HG03095 (cell line): ENCODE results near the gene FLYWCH2.

Experiments
- ATAC-seq: cut with Tn5 transposase; IDR thresholded peaks from one replicate; pipeline ENCODE4 v1.9.1; 2021; ENCODE audit warnings: moderate library complexity; ENCODE audit not compliant: unreplicated experiment

The FLYWCH2 gene

DNA sequence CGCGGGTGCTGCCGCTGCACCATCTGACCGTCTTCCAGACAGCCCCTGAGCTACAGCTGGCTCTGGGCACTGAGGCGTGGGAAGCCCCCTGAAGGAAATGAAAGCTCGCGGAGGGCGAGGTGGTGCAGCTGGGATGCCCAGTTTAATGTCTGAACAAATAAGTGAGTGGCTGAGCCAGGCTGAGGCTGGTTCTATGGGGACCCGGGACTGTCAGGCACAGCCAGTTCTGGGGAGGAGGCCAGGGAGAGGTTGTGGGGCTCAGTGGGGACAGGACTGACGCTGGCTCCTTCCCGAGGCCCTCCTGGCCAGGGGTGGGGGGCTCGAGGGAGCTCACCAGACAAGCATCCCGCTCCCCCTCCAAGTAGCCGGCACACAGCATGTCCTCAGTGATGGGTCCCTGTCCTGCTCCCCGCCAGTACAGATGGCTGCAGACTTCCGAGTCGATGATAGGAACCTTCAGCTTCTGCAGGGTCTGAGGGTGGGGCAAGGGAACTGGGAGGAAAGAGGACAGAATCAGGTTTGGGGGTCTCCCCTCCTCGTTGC, 29.4 kb upstream of the FLYWCH2 start:
- ATAC-seq: no peak

DNA sequence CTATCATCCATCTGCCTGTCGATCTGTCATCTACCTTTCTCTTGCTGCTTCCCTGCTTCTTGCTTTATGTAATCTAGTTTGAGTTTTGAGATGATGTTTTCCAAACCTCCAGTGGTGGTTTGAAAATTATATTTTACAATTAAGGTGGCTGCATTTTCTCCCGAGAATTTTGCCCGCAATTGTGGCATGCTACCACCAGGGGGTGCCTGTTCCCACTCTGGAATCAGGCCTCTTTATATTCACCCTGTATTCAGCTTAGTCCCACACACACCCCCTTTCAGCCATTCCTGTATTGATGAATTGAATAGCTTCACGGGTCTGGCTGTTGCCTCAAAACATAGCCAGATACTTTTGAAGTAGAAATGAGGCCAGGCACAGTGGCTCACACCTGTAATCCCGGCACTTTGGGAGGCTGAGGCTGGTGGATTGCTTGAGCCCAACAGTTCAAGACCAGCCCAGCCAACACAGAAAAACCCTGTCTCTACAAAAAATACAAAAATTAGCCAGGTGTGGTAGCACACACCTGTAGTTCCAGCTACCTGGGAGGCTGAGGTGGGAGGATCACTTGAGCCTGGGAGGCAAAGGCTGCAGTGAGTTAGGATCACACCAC, 28.2 kb upstream of the FLYWCH2 start:
- no peak for ATAC-seq

DNA sequence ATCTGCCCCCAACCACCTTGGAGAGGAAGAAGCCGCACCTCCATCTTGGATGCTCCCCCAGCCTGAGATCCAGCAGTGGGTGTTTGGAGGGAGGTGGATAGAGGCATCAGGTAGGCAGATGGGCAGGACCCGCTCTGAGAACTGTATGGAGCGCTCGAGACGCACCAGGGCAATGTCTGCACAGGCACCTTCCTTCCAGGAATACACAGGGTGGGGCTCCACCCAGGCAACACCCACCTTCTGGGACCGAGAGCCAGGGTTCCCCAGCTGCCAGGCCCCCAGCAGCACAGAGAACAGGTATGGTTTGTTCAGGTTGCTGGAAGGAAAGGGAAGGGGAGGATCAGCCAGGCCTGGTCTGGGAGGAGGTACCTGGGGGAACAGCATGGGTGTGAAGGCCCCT, 27.5 kb upstream of the FLYWCH2 start:
- no peak for ATAC-seq

DNA sequence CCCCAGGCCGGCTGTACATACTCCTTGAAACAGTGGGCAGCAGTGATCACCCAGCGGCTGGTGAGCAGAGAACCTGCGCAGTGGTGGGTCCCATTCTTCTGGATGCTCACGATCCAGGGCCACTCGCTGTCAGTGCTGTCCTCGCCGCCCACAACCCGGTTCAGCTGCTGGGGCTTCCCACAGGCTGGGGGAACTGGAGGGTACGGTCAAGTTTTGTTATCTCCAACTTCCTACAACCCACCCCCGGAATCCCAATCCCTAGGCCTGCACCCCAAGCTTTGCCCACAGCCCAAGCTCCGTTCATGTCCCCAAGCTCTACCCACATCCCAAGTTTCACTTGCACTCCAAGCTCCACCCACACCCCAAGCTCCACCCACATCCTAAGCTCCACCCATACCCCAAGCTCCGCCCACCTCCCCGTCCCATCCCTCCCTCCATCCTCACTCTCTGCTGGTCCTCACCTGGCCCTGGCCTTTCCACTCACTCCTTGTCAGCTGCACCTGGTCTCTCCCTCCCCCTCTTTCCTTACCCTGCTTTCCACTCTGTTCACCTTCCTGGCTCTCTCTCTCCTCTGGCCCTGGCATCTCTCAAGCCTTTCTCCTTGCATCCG, 26.8 kb upstream of the FLYWCH2 start:
- ATAC-seq: no peak

DNA sequence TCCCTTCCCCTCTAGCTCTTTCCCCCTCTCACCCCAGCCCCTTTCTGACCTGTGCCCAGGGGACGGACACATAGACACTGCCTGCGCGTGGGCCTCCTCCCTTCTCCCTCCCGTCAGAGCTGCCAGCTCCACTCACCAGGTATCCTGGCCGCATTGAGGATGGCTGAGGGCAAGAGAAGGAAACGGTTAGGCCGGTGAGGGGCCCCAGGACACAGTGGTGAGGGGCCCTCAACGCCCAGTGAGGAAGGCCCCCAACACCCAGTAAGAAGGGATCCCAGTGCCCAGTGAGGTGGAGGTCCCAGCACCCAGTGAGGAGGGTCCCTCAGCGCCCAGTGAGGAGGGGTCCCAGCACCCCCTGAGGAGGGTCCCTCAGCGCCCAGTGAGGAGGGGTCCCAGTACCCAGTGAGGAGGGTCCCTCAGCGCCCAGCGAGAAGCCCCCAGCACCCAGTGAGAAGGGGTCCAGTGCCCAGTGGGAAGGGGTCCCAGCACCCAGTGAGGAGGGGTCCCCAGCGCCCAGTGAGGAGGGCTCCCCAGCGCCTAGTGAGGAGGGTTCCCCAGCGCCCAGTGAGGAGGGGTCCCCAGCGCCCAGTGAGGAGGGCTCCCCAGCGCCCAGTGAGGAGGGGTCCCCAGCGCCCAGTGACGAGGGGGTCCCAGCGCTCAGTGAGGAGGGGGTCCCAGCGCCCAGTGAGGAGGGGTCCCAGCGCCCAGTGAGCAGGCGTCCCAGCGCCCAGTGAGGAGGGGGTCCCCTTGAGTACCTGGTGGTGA, 26.1 kb upstream of the FLYWCH2 start:
- no peak for ATAC-seq

DNA sequence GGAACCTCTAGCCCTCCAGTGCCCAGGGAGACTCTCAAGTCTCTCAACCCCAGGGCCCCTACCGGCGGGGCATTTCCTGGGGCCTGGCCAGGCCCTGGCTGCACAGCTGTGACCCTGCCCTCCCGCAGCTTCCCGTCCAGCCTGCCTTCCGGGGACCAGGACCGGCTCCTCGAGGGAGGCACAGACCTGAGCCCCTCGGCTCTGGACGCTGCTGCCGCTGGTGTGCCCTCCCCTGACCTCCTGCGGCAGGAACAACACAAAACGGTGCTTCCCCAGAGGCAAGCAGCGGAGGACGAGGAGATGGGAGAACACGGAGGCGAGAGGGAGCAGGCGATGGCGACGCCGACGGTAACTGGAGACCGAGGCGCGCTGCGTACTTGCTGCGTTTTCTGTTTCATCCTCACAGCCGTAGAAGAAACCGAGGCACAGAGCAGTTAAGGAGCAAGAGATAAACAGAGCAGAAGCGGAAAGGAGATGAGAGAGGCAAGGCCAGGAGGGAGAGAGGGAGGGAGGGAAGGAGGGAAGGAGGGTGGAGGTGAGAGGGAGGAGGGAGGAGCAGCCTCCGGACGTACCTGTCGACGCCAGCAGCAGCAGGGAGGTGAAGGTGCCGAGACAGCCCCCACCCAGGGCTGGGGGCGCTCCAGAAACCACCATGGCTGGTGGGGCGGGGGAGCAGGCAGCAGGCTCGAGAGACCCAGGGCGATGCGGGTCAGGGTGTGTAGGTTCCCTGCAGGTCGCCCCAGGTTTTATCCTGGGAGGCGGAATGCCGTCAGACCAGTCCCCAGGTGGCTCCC, 25.4 kb upstream of the FLYWCH2 start, which contains the start of gene PRSS22:
Gene PRSS22, minus strand, starts transcription at position 720 of the 794 bp plus-strand sequence. Its CDS starts 66 bp downstream, at position 654.
- ATAC-seq: no peak

DNA sequence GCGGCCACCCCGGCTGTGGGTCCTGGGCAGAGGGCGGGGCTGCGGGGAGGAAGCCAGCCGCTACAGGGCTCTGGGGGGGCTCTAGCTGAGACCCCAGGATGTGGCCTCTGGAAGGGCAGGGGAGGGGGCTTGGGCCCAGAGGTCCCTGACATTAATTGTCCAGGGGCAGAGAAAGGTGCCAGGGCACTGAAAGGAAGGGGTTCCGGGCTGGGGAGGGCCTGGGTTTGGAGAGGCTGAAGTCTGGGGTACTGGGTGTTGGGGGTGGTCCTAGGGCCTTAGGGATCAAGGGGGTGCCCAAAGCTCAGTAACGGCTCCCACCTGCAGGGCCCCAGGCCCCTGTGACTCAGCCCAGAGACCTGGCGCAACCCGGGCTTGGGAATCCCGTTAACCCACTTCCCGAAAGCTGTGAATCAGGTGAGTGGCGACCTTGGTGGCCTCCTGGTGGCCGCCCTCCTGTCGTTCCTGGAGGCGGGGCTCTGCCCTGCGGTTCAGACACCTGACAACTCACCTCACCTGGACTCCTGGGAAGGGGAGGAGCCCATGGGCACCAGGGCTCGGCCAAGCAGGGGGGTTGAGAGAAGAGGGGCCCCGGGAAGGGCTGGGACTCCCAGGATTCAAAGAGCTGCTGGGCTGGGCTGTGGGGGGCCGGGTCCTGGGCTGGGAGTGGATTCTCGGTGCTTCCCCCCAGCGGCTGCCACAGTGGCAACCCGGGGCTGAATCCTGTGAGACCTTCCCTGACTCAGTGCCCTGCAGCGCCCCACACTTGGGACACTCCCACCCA, 24.6 kb upstream of the FLYWCH2 start:
- no peak for ATAC-seq

DNA sequence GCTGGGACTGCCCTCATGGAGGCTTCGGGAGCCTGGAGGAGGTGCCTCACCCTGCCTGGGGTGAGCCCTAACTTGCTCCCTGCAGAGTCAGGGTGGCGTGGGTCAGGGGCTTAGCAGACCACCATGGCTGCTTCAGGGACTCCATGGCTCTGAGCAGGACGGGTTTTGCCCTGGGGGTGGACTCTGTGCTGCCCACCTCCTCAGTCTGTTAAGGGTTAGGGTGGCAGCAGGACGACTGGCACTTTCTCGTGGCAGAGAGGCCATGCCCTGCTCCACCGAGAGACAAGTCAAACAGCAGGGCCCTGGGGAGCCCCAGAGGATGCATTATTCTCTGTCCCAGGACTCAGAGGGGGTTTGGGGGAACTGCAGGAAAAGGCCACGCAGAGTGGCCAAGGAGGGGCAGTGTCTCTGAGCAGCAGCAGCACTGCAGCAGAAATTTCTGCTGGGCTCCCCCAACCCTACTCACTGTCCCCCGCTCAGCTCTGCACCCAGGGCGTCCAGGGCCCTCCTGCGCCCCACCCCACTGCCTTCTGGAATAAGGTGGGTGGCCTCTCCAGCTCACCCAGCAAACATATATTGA, 23.2 kb upstream of the FLYWCH2 start:
- ATAC-seq: no peak

DNA sequence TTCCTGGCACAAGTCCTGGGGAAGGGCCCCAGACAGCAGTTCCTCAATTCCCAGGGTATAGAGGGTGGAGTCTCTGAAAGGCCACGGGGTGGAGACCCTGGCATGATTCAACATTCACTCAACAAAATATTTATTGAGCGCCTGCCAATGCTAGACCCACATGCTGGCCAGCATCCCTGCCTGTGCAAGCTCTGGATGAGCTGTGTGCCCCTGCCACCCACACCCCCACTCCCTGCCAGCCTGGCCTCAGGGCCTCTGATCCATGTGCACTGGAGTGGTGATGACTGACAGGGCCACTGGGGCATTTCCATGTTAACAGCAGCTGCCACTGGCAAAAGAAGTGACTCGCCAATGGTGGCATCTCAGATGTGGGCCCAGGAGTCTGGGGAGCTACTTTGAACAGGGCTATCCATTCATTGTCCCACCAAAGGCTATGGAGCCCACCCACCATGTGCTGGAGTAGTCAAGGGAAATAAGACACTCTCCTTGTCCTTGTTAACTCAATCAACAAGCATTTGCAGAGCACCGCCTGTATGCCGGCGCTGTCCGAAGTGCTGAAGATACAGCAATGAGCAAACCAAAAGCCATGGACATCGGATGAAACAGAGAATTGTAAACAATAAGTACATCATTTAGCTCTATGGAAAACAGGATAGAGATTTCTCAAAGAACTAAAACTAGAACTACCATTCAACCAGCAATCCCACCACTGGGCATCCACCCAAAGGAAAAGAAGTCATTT, 22.0 kb upstream of the FLYWCH2 start:
- ATAC-seq: no peak

DNA sequence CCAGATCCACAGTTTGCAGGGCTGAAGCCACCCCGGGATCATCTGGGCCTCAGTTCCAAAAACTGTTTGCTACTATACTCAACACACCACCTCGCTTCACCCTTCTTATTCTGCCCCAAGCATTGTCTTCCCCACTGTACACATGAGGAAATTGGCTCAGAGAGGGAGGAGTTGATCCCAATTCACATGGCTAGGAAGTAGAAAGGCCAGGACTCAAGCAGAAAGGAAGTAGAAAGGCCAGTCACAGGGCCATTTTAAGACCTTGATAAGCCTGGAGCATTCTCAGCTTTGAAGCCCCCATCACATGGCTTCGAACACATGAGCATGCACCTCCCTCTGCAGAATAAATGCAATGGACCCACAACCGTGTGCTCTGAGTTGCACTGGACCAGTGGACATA, 17.4 kb upstream of the FLYWCH2 start:
- no peak for ATAC-seq

DNA sequence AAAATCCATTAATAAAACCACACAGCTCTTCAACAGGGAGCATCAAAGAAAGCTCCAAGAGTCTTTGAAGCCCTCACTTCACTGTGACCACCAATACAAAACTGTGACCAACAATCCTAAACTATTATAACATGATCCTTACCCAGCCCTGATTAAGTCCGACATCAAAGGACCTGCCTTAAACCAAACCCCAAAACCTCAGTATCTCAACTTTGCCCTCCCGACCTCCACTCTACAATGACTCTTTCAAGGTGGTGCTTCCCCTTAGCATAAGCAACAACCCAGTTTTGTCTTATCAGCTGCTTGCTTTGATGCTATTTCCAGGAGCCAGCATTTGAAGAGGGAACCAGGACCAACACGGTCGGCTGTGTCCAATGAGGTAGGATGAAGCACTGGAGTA, 16.6 kb upstream of the FLYWCH2 start:
- no peak for ATAC-seq

DNA sequence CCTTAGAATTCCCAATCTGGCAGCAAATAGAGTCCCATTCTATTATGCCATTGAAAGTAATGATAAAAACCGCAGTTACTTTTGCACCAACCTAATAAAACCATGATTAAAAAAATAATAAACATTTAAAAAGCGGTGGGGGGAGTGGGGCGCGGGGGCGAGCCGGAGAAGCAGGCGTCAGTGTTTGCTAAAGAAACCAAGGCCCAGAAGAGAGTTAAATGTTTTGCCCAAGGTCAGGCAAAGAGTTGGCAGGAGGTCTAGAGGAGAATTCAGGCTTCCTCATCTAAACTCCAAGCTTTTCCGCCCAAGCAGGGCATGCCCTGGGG, 15.4 kb upstream of the FLYWCH2 start:
- no peak for ATAC-seq

DNA sequence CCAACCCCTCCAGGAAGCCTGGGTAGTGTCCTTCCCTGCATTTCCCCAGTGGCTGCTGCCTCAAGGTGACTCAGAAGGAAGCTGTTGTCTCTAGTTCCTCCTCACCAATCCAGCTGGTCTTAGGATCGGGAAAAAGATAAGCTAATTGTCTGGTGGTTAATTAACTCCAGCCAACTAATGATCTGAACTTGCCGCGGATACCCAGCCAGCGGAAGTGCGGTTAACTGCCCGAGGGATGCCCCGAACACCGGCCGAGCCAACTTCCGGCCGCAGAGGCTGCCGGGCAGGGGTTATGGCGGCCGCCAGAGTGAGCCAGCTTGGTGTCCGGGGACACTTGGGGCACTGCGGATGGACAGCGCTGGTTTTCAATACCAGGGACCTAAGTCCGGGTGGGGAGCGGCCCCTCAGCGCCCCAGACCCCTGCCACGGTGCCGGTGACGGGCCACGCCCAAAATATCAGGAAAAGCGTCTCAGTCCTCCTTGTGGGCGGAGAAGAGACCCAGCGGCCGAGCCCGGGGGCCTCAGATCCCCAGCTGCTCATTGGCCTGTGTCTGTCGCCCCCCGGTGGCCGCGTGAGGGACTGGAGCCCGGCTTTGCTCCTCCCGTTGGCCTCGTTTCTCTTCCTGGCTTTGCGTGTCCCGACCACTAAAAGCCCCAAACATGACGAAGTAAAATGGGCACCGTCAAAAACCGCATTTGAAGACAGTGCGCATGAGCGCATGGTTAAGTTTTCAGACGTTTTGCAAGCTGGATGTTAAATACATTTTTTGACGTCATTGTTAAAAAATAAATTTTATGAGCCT, 14.8 kb upstream of the FLYWCH2 start:
- ATAC-seq: peak; percentile 81

DNA sequence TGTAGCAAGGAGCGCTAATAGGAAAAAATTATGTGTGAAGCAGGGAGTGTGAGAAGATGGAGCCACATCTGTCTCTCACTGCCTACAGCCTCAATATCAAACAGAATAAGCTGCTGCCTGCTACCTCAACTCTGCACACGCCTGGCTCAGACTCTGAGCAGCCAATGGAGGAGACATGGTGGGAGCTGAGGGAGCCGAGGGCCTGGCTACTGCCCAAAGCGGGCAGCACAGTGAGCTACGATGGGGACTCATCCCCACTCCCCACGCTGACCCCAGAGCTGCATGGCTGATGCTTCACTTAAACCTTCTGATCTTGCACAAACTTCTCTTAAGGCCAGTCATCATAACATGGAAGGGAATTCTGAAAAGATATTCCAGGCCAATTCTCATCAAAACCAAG, 11.1 kb upstream of the FLYWCH2 start:
- no peak for ATAC-seq

DNA sequence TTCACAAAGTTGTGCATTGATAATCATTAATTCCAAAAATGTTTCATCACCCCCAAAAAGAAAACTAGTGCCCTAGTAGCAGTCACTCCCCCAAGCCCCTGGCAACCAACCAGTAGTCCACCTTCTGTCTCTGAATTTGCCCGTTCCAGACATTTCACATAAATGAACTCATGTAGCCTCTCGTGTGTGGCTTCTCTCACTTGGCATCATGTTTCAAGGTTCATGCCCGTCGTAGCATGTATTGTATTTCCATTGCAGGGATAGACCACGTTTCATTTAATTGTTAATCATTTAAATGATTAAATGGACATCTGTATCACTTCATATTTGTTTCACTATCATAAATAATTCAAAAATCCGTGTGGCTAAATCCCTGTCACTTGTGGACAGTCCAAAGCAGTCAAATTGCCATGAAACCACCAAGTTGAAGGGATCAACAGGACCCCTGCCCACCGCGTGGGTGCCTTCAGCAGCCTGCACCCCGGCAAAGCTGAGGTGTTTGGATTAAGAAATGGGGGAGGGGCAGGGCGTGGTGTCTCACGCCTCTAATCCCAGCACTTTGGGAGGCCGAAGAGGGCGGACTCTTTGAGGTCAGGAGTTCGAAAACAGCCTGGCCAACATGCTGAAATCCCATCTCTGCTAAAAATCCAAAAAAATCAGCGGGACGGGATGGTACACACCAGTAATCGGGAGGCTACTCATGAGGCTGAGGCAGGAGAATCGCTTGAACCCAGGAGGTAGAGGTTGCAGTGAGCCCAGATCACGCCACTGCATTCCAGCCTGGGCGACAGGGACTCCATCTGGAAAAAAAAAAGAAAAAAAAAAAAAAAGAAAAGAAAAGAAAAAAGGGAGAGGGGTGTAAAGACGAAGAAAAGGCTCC, 8.7 kb upstream of the FLYWCH2 start:
- no peak for ATAC-seq

DNA sequence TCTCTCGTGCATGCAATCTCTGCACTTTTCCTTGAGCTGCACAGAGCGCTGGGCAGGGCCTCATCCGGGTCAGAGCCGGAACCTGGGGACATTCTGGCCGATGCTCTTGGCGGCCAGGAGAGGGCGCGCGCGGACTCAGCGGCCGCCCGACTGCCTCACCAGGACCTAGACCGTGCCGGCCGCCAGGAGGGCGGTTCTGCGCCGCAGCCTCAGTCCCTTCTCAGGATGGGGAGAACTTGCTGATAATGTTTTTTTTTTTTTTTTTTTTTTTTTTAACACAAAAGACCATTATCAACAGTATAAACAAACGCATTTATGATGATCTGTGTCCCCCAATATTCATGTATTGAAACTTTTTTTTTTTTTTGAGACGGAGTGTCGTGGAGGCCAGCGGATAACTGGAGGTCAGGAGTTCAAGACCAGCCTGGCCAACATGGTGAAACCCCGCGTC, 8.1 kb upstream of the FLYWCH2 start:
- no peak for ATAC-seq

DNA sequence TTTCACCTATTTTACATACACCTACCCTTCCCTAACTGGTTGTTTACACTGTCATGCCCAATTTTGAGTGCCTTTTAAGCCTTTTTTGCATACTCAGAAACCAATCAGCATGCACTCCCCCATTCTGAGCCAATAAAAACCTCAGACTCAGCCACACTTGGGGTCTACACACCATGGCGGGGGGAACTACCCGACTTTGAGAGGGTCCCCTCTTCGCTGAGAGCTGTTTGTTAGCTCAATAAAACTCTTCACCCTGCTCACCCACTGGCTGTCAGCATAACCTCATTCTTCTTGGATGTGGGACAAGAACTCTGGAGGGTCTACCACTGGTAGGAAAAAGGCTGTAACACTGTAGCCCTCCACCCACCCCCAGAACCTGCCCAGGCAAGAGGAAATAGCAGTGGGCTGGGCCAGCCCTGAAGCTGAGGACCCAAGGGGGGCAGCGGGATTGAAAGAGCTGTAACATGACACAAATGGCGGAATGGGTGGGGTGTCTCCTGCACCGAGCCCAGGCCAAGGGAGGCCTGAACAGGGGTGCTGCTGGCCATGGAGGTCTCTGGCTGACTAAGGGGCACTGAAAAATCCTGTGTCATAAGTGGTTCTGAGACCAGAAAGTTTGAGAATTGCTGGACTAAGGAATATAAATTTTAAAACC, 3.0 kb upstream of the FLYWCH2 start:
- ATAC-seq: no peak
